GM18498 (cell line): Measurements from ENCODE around the gene SEBOX.

Experiments used
- ATAC-seq: cut with Tn5 transposase; IDR thresholded peaks from one replicate; pipeline ENCODE4 v1.9.1; 2021; ENCODE audit warnings: mild to moderate bottlenecking, moderate library complexity; ENCODE audit not compliant: unreplicated experiment

Gene SEBOX

GRCh38 chr17:28394337-28395116, 29.5 kb upstream of the SEBOX start:
- no peak for ATAC-seq

- no peak for ATAC-seq
These were observed 27.5 kb upstream of the SEBOX start for GRCh38 chr17:28392491-28392890.

GRCh38 chr17:28391401-28391800, 26.4 kb upstream of the SEBOX start:
- no peak for ATAC-seq

GRCh38 chr17:28390984-28391383, 26.0 kb upstream of the SEBOX start:
- ATAC-seq: no peak

GRCh38 chr17:28390563-28390962, 25.6 kb upstream of the SEBOX start:
- no peak for ATAC-seq

GRCh38 chr17:28390141-28390540, 25.1 kb upstream of the SEBOX start:
- ATAC-seq: no peak

GRCh38 chr17:28388106-28388505, 23.1 kb upstream of the SEBOX start:
- ATAC-seq: no peak

GRCh38 chr17:28386391-28386790, 21.4 kb upstream of the SEBOX start:
- ATAC-seq: no peak

GRCh38 chr17:28385406-28385805, 20.4 kb upstream of the SEBOX start:
- no peak for ATAC-seq

- peak; percentile 24 for ATAC-seq
These were observed 20.0 kb upstream of the SEBOX start for GRCh38 chr17:28385037-28385400.

- ATAC-seq: peak; percentile 83
These were observed 19.5 kb upstream of the SEBOX start for GRCh38 chr17:28384281-28385036.

GRCh38 chr17:28381141-28381825, 16.3 kb upstream of the SEBOX start:
- no peak for ATAC-seq

- ATAC-seq: no peak
These were observed 15.1 kb upstream of the SEBOX start for GRCh38 chr17:28379814-28380801.

GRCh38 chr17:28372945-28373274, 7.9 kb upstream of the SEBOX start:
- no peak for ATAC-seq

GRCh38 chr17:28372203-28372944, 7.4 kb upstream of the SEBOX start:
- ATAC-seq: peak; percentile 25

- peak; percentile 82 for ATAC-seq
These were observed 6.5 kb upstream of the SEBOX start, which contains the start of gene SARM1 for GRCh38 chr17:28371245-28372202. Gene SARM1 (plus strand): TSS chr17:28371694. CDS start chr17:28372033, 339 bp downstream.

- ATAC-seq: no peak
These were observed 5.7 kb upstream of the SEBOX start for GRCh38 chr17:28370744-28371103.

GRCh38 chr17:28370035-28370743, 5.2 kb upstream of the SEBOX start, which contains the start of gene VTN:
Gene VTN (minus strand): TSS chr17:28370307. CDS start chr17:28370203, 104 bp downstream.
- no peak for ATAC-seq
